Liver (tissue), 3 donors: ENCODE measurements around the gene GNB5.
"Not testable (repeated sequence)": the region's sequence is repeated elsewhere in the genome, so short reads cannot be mapped to it uniquely, and the experiment has no call there.

Source experiments
- CTCF ChIP-seq: fragments of 150-350 bp; IDR thresholded peaks from 2 replicates; pipeline ENCODE4 v1.5.1; 2017; ENCODE audit warnings: improper control_type of control experiment, low read depth, low read length; ENCODE audit not compliant: missing input control
- FOXA2 ChIP-seq: IDR thresholded peaks from 2 replicates; pipeline ENCODE4 v1.6.1; 2016; ENCODE audit warnings: antibody characterized with exemption
- GABPA ChIP-seq, 2 donors: IDR thresholded peaks in 1 of 2; conservative IDR thresholded peaks in 1 of 2; 2 replicates each; pipeline ENCODE4 v1.6.1; 2016; ENCODE audit warnings: antibody characterized with exemption in 2 of 2, mild to moderate bottlenecking in 1 of 2, moderate library complexity in 1 of 2
- RAD21 ChIP-seq, 2 donors: IDR thresholded peaks; 2 replicates each; pipeline ENCODE4 v1.6.1; 2016; ENCODE audit warnings: antibody characterized with exemption in 2 of 2, mild to moderate bottlenecking in 2 of 2
- REST ChIP-seq: IDR thresholded peaks from 2 replicates; pipeline ENCODE4 v1.6.1; 2016; ENCODE audit warnings: antibody characterized with exemption, mild to moderate bottlenecking
- donor health status: healthy.
- donor health status: healthy.

- TF ChIP-seq RAD21 (IDR thresholded peaks at IDR 0.05); REST; CTCF; GABPA (IDR thresholded peaks at IDR 0.05 in 1 of 2, conservative IDR thresholded peaks at IDR 0.05 in 1 of 2); FOXA2: not testable (repeated sequence)
These were observed 21.0 kb downstream of the GNB5 start for GRCh38 chr15:52170199-52170598.
